Measurements from ENCODE around the gene KNDC1. TPM values are rescaled to one million over a fixed set of nuclear protein-coding genes. Genes with fewer than 3 reads are reported as not detected.

KNDC1 gene
- total and polyA plus RNA-seq, 2 of the 4 experiments (the other 2 are of a cell fraction), result 0.18 to 1.1 TPM

- Histone ChIP-seq H3K79me1 (ENCODE audit: low read depth in 1 of 2, low read length in 2 of 2) (peaks cover 0 to 4% of the 10 kb centered on the region in 2 experiments; a peak in 1 of 4 replicates), H3K36me3 (ENCODE audit: control insufficient read depth, insufficient read depth, low read length) (no peaks in the 10 kb centered on the region), H3K9me1 (ENCODE audit: insufficient read depth, low read length) (peaks cover 18% of the 10 kb centered on the region), H3K56ac (ENCODE audit: extremely low read depth, insufficient read depth, low read length) (no peak overlapping the region), H3K27ac (ENCODE audit: insufficient read depth, low read length) (no peak overlapping the region), H3K4me1 (ENCODE audit: control insufficient read depth, insufficient read depth, low read length) (peaks cover 16% of the 10 kb centered on the region), H3K4me3 (ENCODE audit: insufficient read depth, low read depth, low read length) (no peak overlapping the region), H3K23ac (ENCODE audit: low read depth, low read length) (no peak overlapping the region), H2BK5ac (ENCODE audit: low read depth, low read length, poor library complexity, severe bottlenecking) (no peak overlapping the region), H2AK9ac (replicated peaks; ENCODE audit: low read depth, low read length, poor library complexity) (no peak overlapping the region), H2BK20ac (ENCODE audit: low read depth, low read length) (no peak overlapping the region), H4K8ac (ENCODE audit: low read depth in 2 of 2, low read length in 2 of 2) (no peak overlapping the region), H3K9ac (ENCODE audit: low read depth, low read length) (no peak overlapping the region), H2AFZ (replicated peaks; ENCODE audit: low read length, poor library complexity) (peak overlapping the region; percentile 3), H3K4me2 (ENCODE audit: low read depth, low read length) (no peak overlapping the region), H4K5ac (ENCODE audit: low read depth, low read length) (no peak overlapping the region), H2AK5ac (ENCODE audit: low read depth, low read length) (no peak overlapping the region), H4K91ac (ENCODE audit: insufficient read depth, low read depth, low read length) (no peak overlapping the region), H3K9me3 (ENCODE audit: control insufficient read depth, insufficient read depth, low read length) (no peaks in the 10 kb centered on the region), H4K20me1 (ENCODE audit: insufficient read depth, low read length) (no peaks in the 10 kb centered on the region), H3K18ac (ENCODE audit: low read depth, low read length) (no peak overlapping the region), H3K14ac (replicated peaks; ENCODE audit: low read depth, low read length) (no peak overlapping the region), H3K27me3 (ENCODE audit: control insufficient read depth, insufficient read depth, low read length) (no peaks in the 10 kb centered on the region; the same call in 1 of the 2 replicates), H2BK120ac (ENCODE audit: low read depth, low read length) (no peak overlapping the region), H3K4ac (ENCODE audit: low read depth, low read length) (no peak overlapping the region), H2BK15ac (ENCODE audit: low read depth, low read length) (no peak overlapping the region)
- WGBS, 2 experiments (ENCODE audit: extremely low coverage in 2 of 2, insufficient read length in 1 of 2), result 100% methylated on average over 2 of the region's 10 CpGs; no CpG with 5 or more reads in 1 of the 2 experiments
- no peak for DNase-seq
- CTCF ChIA-PET, result interaction anchor here (1.9 kb wide), 1 partner anchor 44 kb away, joined by 5 read pairs; no protein-coding TSS in a partner anchor
- intact Hi-C loops (cut with micrococcal nuclease), result loop anchor here (5.0 kb wide), 1 partner anchor 44 kb away; the partner anchor contains the start of genes TUBGCP2 and ZNF511
- POLR2A ChIA-PET (ENCODE audit: unreplicated experiment), result no interaction called here
- ATAC-seq (ENCODE audit: low read depth), result no peak
- BruUV-seq (replicated peaks), result no TSS peak
- dilution Hi-C loops (cut with HindIII; ENCODE audit: low sequenced_read_pairs, unreplicated experiment), result no loop called here
- in situ Hi-C loops (cut with MboI; ENCODE audit: low sequenced_read_pairs), result loop anchor here (25.0 kb wide), 1 partner anchor 601 kb away; no protein-coding TSS in a partner anchor
- TF ChIP-seq MAFK (IDR thresholded peaks at IDR 0.05; ENCODE audit: low read depth, low read length), result no peak
- no peak for TF ChIP-seq USF2 (IDR thresholded peaks at IDR 0.05; ENCODE audit: low read depth, low read length)
- no peak for TF ChIP-seq MAZ (IDR thresholded peaks at IDR 0.05; ENCODE audit: borderline replicate concordance, low read depth, low read length)
- TF ChIP-seq FOS (IDR thresholded peaks at IDR 0.05; ENCODE audit: low read depth, low read length), result no peak
- TF ChIP-seq, protein P1, sequence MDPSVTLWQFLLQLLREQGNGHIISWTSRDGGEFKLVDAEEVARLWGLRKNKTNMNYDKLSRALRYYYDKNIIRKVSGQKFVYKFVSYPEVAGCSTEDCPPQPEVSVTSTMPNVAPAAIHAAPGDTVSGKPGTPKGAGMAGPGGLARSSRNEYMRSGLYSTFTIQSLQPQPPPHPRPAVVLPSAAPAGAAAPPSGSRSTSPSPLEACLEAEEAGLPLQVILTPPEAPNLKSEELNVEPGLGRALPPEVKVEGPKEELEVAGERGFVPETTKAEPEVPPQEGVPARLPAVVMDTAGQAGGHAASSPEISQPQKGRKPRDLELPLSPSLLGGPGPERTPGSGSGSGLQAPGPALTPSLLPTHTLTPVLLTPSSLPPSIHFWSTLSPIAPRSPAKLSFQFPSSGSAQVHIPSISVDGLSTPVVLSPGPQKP (IDR thresholded peaks at IDR 0.05; ENCODE audit: borderline replicate concordance, low read depth, low read length), result no peak
- TF ChIP-seq MXI1 (IDR thresholded peaks at IDR 0.05; ENCODE audit: borderline replicate concordance, low read depth, low read length), result no peak
- TF ChIP-seq CHD1 (IDR thresholded peaks at IDR 0.05; ENCODE audit: low read depth, low read length), result no peak
- TF ChIP-seq POLR2A (IDR thresholded peaks at IDR 0.05; ENCODE audit: low read depth, low read length), result no peak
- TF ChIP-seq, protein P2, sequence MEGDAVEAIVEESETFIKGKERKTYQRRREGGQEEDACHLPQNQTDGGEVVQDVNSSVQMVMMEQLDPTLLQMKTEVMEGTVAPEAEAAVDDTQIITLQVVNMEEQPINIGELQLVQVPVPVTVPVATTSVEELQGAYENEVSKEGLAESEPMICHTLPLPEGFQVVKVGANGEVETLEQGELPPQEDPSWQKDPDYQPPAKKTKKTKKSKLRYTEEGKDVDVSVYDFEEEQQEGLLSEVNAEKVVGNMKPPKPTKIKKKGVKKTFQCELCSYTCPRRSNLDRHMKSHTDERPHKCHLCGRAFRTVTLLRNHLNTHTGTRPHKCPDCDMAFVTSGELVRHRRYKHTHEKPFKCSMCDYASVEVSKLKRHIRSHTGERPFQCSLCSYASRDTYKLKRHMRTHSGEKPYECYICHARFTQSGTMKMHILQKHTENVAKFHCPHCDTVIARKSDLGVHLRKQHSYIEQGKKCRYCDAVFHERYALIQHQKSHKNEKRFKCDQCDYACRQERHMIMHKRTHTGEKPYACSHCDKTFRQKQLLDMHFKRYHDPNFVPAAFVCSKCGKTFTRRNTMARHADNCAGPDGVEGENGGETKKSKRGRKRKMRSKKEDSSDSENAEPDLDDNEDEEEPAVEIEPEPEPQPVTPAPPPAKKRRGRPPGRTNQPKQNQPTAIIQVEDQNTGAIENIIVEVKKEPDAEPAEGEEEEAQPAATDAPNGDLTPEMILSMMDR (conservative IDR thresholded peaks at IDR 0.05; ENCODE audit: low read depth, low read length), result no peak
- TF ChIP-seq RCOR1 (IDR thresholded peaks at IDR 0.05; ENCODE audit: insufficient replicate concordance, low read length), result no peak
These were observed 103.7 kb downstream of the KNDC1 start for GRCh38 chr10:133263674-133264073.
